H9 (cell line): Measurements from ENCODE around the gene DGLUCY. TPM values are rescaled to one million over a fixed set of nuclear protein-coding genes. Genes with fewer than 3 reads are reported as not detected.

ENCODE experiments used
- DNase-seq: peaks from one replicate; pipeline ENCODE4 v3.0.0-alpha.2; 2017
- H2AFZ ChIP-seq: one replicate; pipeline ENCODE4 v1.6.1; 2013; ENCODE audit warnings: mild to moderate bottlenecking, low read length, control low read depth, moderate library complexity
- H2AK5ac ChIP-seq: 2 replicates; pipeline ENCODE4 v1.6.1; 2013; ENCODE audit warnings: low read length, control low read depth, mixed read lengths; ENCODE audit not compliant: insufficient read length
- H2BK120ac ChIP-seq: one replicate; pipeline ENCODE4 v1.6.1; 2013; ENCODE audit warnings: low read depth, mild to moderate bottlenecking, low read length, control low read depth, inconsistent platforms; ENCODE audit not compliant: poor library complexity, severe bottlenecking
- H2BK12ac ChIP-seq: 2 replicates; pipeline ENCODE4 v1.6.1; 2013; ENCODE audit warnings: low read length, control low read depth, mixed read lengths, low read depth; ENCODE audit not compliant: insufficient read length
- H2BK15ac ChIP-seq: 2 replicates; pipeline ENCODE4 v1.6.1; 2013; ENCODE audit warnings: low read depth, low read length, control low read depth
- H2BK20ac ChIP-seq: one replicate; pipeline ENCODE4 v1.6.1; 2013; ENCODE audit warnings: low read depth, mild to moderate bottlenecking, low read length, control low read depth, inconsistent platforms; ENCODE audit not compliant: poor library complexity, severe bottlenecking
- H2BK5ac ChIP-seq: 2 replicates; pipeline ENCODE4 v1.6.1; 2013; ENCODE audit warnings: low read length, control low read depth, mixed read lengths; ENCODE audit not compliant: insufficient read length
- H3K14ac ChIP-seq: 2 replicates; pipeline ENCODE4 v1.6.1; 2013; ENCODE audit warnings: low read length, control low read depth; ENCODE audit not compliant: insufficient read depth
- H3K18ac ChIP-seq: 2 replicates; pipeline ENCODE4 v1.6.1; 2013; ENCODE audit warnings: low read depth, mild to moderate bottlenecking, mixed read lengths, low read length, control low read depth; ENCODE audit not compliant: insufficient read length
- H3K23ac ChIP-seq: 2 replicates; pipeline ENCODE4 v1.6.1; 2013; ENCODE audit warnings: low read length, control low read depth, mixed read lengths, low read depth; ENCODE audit not compliant: insufficient read length
- H3K23me2 ChIP-seq: 2 replicates; pipeline ENCODE4 v1.6.1; 2013; ENCODE audit warnings: low read depth, mild to moderate bottlenecking, mixed read lengths, low read length, control low read depth; ENCODE audit not compliant: insufficient read length, poor library complexity, severe bottlenecking
- H3K27ac ChIP-seq: 2 replicates; pipeline ENCODE4 v1.5.1; 2013; ENCODE audit warnings: low read length, control low read depth, mixed read lengths, low read depth; ENCODE audit not compliant: insufficient read length
- H3K27me3 ChIP-seq: 2 replicates; pipeline ENCODE4 v1.6.1; 2013; ENCODE audit warnings: low read length, control low read depth, inconsistent platforms; ENCODE audit not compliant: insufficient read depth
- H3K4ac ChIP-seq: 2 replicates; pipeline ENCODE4 v1.6.1; 2013; ENCODE audit warnings: low read depth, mild to moderate bottlenecking, control low read depth, inconsistent platforms, low read length, moderate library complexity
- H3K4me1 ChIP-seq: 2 replicates; pipeline ENCODE4 v1.6.1; 2013; ENCODE audit warnings: low read length, control low read depth, inconsistent platforms; ENCODE audit not compliant: insufficient read depth
- H3K4me2 ChIP-seq: 2 replicates; pipeline ENCODE4 v1.6.1; 2013; ENCODE audit warnings: low read length, control low read depth, mixed read lengths; ENCODE audit not compliant: insufficient read length, insufficient read depth
- H3K56ac ChIP-seq: 2 replicates; pipeline ENCODE4 v1.6.1; 2013; ENCODE audit warnings: low read depth, mild to moderate bottlenecking, mixed read lengths, low read length, control low read depth; ENCODE audit not compliant: insufficient read length
- H3K79me1 ChIP-seq: 2 replicates; pipeline ENCODE4 v1.6.1; 2013; ENCODE audit warnings: low read depth, mild to moderate bottlenecking, moderate library complexity, low read length, control low read depth, inconsistent platforms; ENCODE audit not compliant: insufficient read depth, poor library complexity, severe bottlenecking
- H3K79me2 ChIP-seq: 2 replicates; pipeline ENCODE4 v1.6.1; 2013; ENCODE audit warnings: low read length, control low read depth, inconsistent platforms; ENCODE audit not compliant: insufficient read depth
- H3K9ac ChIP-seq: 2 replicates; pipeline ENCODE4 v1.6.1; 2013; ENCODE audit warnings: low read length, control low read depth, mixed read lengths; ENCODE audit not compliant: insufficient read length; ENCODE audit errors: extremely low read depth
- H3K9me3 ChIP-seq: one replicate; pipeline ENCODE4 v1.6.1; 2013; ENCODE audit warnings: low read depth, low read length, inconsistent platforms; ENCODE audit not compliant: control insufficient read depth
- H3T11ph ChIP-seq: one replicate; pipeline ENCODE4 v1.6.1; 2013; ENCODE audit warnings: mild to moderate bottlenecking, low read length, control low read depth, inconsistent platforms
- H4K20me1 ChIP-seq: one replicate; pipeline ENCODE4 v1.6.1; 2013; ENCODE audit not compliant: control insufficient read depth, insufficient read length, insufficient read depth
- H4K5ac ChIP-seq: 2 replicates; pipeline ENCODE4 v1.6.1; 2013; ENCODE audit warnings: low read depth, mild to moderate bottlenecking, mixed read lengths, low read length, control low read depth; ENCODE audit not compliant: insufficient read length
- H4K8ac ChIP-seq: replicated peaks from 2 replicates; pipeline ENCODE4 v1.6.1; 2013; ENCODE audit warnings: low read length, control low read depth, mixed read lengths, low read depth; ENCODE audit not compliant: insufficient read length
- H4K91ac ChIP-seq: 2 replicates; pipeline ENCODE4 v1.6.1; 2013; ENCODE audit warnings: low read depth, mild to moderate bottlenecking, moderate library complexity, mixed read lengths, low read length, control low read depth; ENCODE audit not compliant: insufficient read length
- H3K27ac Mint-ChIP-seq, 3 experiments: 2 replicates in 2 of 3; 3 replicates in 1 of 3; pipeline ENCODE4 v1.8.0; 2020 to 2021; ENCODE audit warnings: mixed read lengths in 3 of 3, mild to moderate bottlenecking in 1 of 3, moderate library complexity in 1 of 3
- H3K27me3 Mint-ChIP-seq: 2 replicates; pipeline ENCODE4 v1.8.0; 2021; ENCODE audit warnings: low read depth, mild to moderate bottlenecking, moderate library complexity, mixed read lengths
- H3K36me3 Mint-ChIP-seq, 3 experiments: 2 replicates in 2 of 3; 3 replicates in 1 of 3; pipeline ENCODE4 v1.8.0; 2020 to 2021; ENCODE audit warnings: low read depth in 3 of 3, mixed read lengths in 3 of 3; ENCODE audit not compliant: insufficient read depth in 1 of 3
- H3K4me1 Mint-ChIP-seq, 2 experiments: 2 replicates each; pipeline ENCODE4 v1.8.0; 2020; ENCODE audit warnings: mixed read lengths in 2 of 2
- H3K4me3 Mint-ChIP-seq, 2 experiments: 2 replicates in 1 of 2; 3 replicates in 1 of 2; pipeline ENCODE4 v1.8.0; 2020 to 2021; ENCODE audit warnings: mild to moderate bottlenecking in 2 of 2, mixed read lengths in 2 of 2, moderate library complexity in 1 of 2
- H3K9me3 Mint-ChIP-seq, 2 experiments: 2 replicates in 1 of 2; 3 replicates in 1 of 2; pipeline ENCODE4 v1.8.0; 2020; ENCODE audit warnings: mild to moderate bottlenecking in 2 of 2, mixed read lengths in 2 of 2, moderate library complexity in 1 of 2
- CTCF ChIP-seq: fragments of 200-600 bp; sonication (generic); conservative IDR thresholded peaks from 3 replicates; pipeline ENCODE4 v1.8.0; 2021; ENCODE audit warnings: antibody characterized with exemption, mild to moderate bottlenecking
- WGBS: extraction: QIAGEN DNeasy Blood & Tissue Kit; methylation state at CpG from one replicate; pipeline ENCODE4 v1.1.7; 2013; ENCODE audit warnings: missing lambda C conversion rate, low lambda C conversion rate, mixed read lengths; ENCODE audit not compliant: insufficient read length; ENCODE audit errors: extremely low coverage; 5-methylcytosine and 5-hydroxymethylcytosine counted together
- total RNA-seq: library from RNA; stranded (reverse); gene quantifications from 2 replicates; pipeline ENCODE4 v1.2.1, GENCODE V29; 2021

The DGLUCY gene
- total RNA-seq, 1 experiment from 2014 or later = 29.6 TPM

GRCh38 chr14:91116913-91117588, 3.2 kb downstream of the DGLUCY start:
- H3K23ac ChIP-seq = no peak overlapping the region
- H3K9me3 ChIP-seq = no peaks in the 10 kb centered on the region
- no peak overlapping the region for H4K8ac ChIP-seq
- Mint-ChIP-seq H3K4me3 (no peak overlapping the region), H3K36me3 (peaks cover 20 to 41% (median 26%) of the 10 kb centered on the region in 3 experiments), H3K27ac (peak overlapping the region in 2 of 3 experiments; percentile 35 to 92; a peak in 5 of 7 replicates), H3K27me3 (no peaks in the 10 kb centered on the region), H3K4me1 (peaks cover 65 to 76% of the 10 kb centered on the region in 2 experiments), H3K9me3 (peaks cover 6 to 13% of the 10 kb centered on the region in 2 experiments)
- no peak overlapping the region for H4K5ac ChIP-seq
- no peak overlapping the region for H3K56ac ChIP-seq
- H2AFZ ChIP-seq = no peak overlapping the region
- H3K9ac ChIP-seq = no peak overlapping the region
- H2BK12ac ChIP-seq = no peak overlapping the region
- H3K4me1 ChIP-seq = peaks cover 14% of the 10 kb centered on the region
- no peak overlapping the region for H3K4me2 ChIP-seq
- TF ChIP-seq CTCF = no peak
- H4K20me1 ChIP-seq = no peaks in the 10 kb centered on the region
- H2BK15ac ChIP-seq = no peak overlapping the region
- WGBS = no CpG with 5 or more reads among the region's 7 CpGs
- H3K18ac ChIP-seq = no peak overlapping the region
- no peak overlapping the region for H2BK20ac ChIP-seq
- peak overlapping the region; percentile 22 for H3K27ac ChIP-seq
- no peaks in the 10 kb centered on the region for H3K79me1 ChIP-seq
- H3K4ac ChIP-seq = no peak overlapping the region
- H4K91ac ChIP-seq = no peak overlapping the region
- H2BK120ac ChIP-seq = no peak overlapping the region
- no peak for DNase-seq
- H3K23me2 ChIP-seq = peaks cover 9% of the 10 kb centered on the region
- no peak overlapping the region for H3T11ph ChIP-seq
- H2BK5ac ChIP-seq = no peak overlapping the region
- no peaks in the 10 kb centered on the region for H3K27me3 ChIP-seq
- H2AK5ac ChIP-seq = no peak overlapping the region
- H3K14ac ChIP-seq = no peak overlapping the region
- no peaks in the 10 kb centered on the region for H3K79me2 ChIP-seq
